ENCODE measurements around the gene WNT2. TPM values are rescaled to one million over a fixed set of nuclear protein-coding genes. Genes with fewer than 3 reads are reported as not detected.
"Not testable (repeated sequence)": the region's sequence is repeated elsewhere in the genome, so short reads cannot be mapped to it uniquely, and the experiment has no call there.

The WNT2 gene
- total RNA-seq, 1 donor from 2014 or later, result 9.0 TPM

DNA sequence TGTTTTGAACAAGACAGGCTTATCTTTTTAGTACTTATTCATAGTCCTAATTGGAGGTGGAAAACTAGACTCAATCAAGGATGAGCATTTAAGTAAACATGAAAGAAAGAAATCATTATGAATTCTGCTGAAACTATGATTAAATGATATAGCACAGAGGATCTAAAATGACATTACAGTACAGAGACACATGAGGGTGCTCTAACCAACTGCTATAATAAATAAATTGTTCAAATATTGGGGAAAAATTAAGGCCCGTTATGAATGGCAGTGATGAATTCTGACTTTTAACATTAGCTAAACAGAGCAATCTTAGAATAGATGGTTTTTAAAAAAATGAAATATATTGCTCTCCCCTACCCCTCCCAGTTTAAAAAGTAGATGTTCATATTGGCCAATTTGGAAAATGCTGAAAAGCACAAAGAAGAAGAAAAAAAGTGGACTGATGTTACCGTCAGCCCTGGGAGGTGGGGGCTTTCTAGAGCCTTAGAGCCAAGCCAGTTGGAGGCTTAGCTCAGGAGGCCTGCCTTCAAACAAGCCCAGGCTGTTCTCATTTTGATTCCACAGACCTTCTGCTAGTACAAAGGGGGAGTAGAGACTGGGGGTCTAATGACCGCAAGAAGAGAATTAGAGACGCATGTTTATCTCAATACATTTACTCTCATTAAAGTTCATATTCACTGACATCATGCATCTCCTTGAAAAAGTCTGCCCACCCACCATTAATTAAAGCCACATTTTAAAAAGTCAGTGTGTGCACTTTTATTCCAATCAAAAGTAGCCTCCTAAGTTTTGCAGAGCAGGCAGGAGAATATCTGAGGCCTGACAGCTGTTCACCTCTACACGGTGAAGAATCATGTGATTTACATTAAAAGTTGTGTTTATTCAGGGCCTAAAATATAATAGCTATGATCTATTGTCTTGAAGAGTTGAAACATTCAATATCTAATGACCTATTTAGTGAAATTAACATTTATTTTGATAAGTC, 10.0 kb downstream of the WNT2 start:
- DNase-seq (no peak), ATAC-seq (no peak)
- H3K9me3 ChIP-seq, result no peaks in the 10 kb centered on the region
- H3K36me3 ChIP-seq, result no peaks in the 10 kb centered on the region
- H3K4me1 ChIP-seq, result no peaks in the 10 kb centered on the region
- TF ChIP-seq, protein P1, sequence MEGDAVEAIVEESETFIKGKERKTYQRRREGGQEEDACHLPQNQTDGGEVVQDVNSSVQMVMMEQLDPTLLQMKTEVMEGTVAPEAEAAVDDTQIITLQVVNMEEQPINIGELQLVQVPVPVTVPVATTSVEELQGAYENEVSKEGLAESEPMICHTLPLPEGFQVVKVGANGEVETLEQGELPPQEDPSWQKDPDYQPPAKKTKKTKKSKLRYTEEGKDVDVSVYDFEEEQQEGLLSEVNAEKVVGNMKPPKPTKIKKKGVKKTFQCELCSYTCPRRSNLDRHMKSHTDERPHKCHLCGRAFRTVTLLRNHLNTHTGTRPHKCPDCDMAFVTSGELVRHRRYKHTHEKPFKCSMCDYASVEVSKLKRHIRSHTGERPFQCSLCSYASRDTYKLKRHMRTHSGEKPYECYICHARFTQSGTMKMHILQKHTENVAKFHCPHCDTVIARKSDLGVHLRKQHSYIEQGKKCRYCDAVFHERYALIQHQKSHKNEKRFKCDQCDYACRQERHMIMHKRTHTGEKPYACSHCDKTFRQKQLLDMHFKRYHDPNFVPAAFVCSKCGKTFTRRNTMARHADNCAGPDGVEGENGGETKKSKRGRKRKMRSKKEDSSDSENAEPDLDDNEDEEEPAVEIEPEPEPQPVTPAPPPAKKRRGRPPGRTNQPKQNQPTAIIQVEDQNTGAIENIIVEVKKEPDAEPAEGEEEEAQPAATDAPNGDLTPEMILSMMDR (IDR thresholded peaks at IDR 0.05), result no peak
- no peak overlapping the region for H3K4me3 ChIP-seq
- H3K27me3 ChIP-seq (ENCODE audit: low read depth), result no peaks in the 10 kb centered on the region
- intact Hi-C loops (cut with DNase I), result no loop called here
- no peak overlapping the region for H3K27ac ChIP-seq

DNA sequence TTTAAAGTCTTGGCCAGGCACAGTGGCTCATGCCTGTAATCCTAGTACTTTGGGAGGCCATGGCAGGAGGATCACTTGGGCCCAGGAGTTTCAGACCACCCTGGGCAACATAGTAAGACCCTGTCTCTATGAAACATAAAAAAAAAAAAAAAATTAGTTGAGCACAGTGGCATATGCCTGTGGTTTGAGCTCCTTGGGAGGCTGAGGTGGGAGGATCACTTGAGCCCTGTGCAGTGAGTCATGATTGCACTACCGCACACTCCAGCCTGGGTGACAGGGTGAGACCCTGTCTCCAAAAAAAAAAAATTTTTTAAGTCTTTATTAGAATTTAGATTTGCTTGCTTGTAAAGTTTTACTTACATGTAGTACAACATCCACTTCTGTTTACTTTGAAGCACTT, 14.0 kb downstream of the WNT2 start:
- ATAC-seq (no peak), DNase-seq (no peak)
- no peak overlapping the region for H3K27ac ChIP-seq
- TF ChIP-seq, protein P1 (IDR thresholded peaks at IDR 0.05), result no peak
- no peaks in the 10 kb centered on the region for H3K9me3 ChIP-seq
- H3K4me3 ChIP-seq, result no peak overlapping the region
- intact Hi-C loops (cut with DNase I), result no loop called here
- no peaks in the 10 kb centered on the region for H3K27me3 ChIP-seq (ENCODE audit: low read depth)
- no peaks in the 10 kb centered on the region for H3K4me1 ChIP-seq
- H3K36me3 ChIP-seq, result no peaks in the 10 kb centered on the region

DNA sequence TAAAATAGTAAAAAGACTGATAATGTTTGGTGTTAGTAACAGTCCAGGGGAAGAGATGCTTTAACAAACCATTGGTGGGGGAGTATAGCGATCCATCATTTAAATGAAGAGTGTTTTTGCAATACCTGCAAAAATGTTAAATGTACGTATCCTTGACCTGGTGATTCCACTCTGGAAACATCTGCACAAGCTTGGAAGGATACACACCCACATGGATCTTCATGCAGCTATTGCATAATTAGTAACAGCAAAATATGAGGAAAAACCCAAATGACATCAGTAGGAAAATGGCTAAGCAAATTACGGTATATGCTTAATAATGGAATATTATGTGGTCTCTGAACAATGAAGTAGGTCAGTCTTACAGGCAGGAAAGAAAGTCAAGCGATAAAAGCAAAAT, 20.5 kb downstream of the WNT2 start:
- intact Hi-C loops (cut with DNase I), result no loop called here
- no peaks in the 10 kb centered on the region for H3K36me3 ChIP-seq
- ATAC-seq, result no peak
- no peak for DNase-seq
- no peak overlapping the region for H3K27ac ChIP-seq
- no peaks in the 10 kb centered on the region for H3K4me1 ChIP-seq
- H3K4me3 ChIP-seq, result no peak overlapping the region
- TF ChIP-seq, protein P1 (IDR thresholded peaks at IDR 0.05), result no peak
- no peaks in the 10 kb centered on the region for H3K9me3 ChIP-seq
- no peaks in the 10 kb centered on the region for H3K27me3 ChIP-seq (ENCODE audit: low read depth)

DNA sequence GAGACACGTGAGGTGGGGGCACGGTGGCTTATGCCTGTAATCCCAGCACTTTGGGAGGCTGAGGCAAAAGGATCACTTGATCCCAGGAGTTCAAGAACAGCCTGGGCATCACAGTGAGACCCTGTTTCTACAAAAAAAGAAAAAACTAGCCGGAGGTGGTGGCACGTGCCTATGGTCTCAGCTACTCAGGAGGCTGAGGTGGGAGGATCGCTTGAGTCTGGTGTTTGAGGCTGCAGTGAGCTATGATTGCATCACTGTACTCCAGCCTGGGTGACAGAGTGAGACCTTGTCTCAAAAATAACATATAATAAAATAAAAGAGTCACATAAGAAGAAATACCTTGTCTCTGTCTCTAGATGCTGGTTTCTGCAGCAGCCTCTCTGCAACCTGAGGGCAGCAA, 22.4 kb downstream of the WNT2 start:
- H3K36me3 ChIP-seq; H3K27me3 ChIP-seq (ENCODE audit: low read depth); intact Hi-C loops (cut with DNase I); DNase-seq; H3K4me3 ChIP-seq; H3K27ac ChIP-seq; H3K9me3 ChIP-seq; H3K4me1 ChIP-seq; ATAC-seq: not testable (repeated sequence)

DNA sequence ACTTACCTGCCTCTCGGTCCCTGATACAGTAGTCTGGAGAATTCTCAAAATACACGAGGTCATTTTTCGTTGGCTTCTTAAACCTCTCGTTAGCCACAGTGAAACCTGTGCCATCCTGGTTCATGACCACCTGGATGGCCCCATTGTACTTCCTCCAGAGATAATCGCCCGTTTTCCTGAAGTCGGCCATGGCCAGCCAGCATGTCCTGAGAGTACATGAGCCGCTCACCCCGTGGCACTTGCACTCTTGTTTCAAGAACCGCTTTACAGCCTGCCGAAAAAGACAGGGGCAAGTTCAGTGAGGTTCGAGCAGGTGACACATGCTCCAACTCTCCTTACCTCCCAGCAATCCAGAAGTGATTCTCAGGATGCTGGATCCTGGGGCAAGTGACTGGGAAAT, 25.3 kb downstream of the WNT2 start:
- DNase-seq (no peak), ATAC-seq (no peak)
- no peak overlapping the region for H3K27ac ChIP-seq
- H3K4me3 ChIP-seq, result no peak overlapping the region
- TF ChIP-seq, protein P1 (IDR thresholded peaks at IDR 0.05), result no peak
- no peaks in the 10 kb centered on the region for H3K9me3 ChIP-seq
- no peaks in the 10 kb centered on the region for H3K4me1 ChIP-seq
- intact Hi-C loops (cut with DNase I), result no loop called here
- no peaks in the 10 kb centered on the region for H3K36me3 ChIP-seq
- H3K27me3 ChIP-seq (ENCODE audit: low read depth), result no peaks in the 10 kb centered on the region

DNA sequence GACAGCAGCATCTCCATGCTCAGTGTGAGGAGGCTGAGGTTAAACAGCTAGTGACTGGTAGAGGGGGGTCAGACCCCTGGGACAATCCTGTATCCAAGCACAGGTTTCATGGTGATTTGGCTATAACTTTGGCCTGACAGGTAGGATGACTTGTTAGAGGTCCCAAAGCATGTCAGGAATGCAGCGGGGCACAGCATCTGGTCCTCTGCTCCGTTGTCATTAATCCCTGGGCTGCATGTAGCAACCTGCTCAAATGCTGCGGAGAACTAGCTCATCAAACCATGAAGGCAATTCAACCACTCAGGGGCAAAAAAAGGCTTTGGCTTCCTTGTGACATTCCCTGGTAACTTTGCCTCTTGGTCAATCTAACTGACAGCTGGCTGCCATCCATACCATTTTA, 26.8 kb downstream of the WNT2 start:
- H3K9me3 ChIP-seq, result no peaks in the 10 kb centered on the region
- H3K27me3 ChIP-seq (ENCODE audit: low read depth), result no peaks in the 10 kb centered on the region
- no peak for ATAC-seq
- no peak for DNase-seq
- no peaks in the 10 kb centered on the region for H3K36me3 ChIP-seq
- no peak overlapping the region for H3K27ac ChIP-seq
- intact Hi-C loops (cut with DNase I), result no loop called here
- no peak overlapping the region for H3K4me3 ChIP-seq
- H3K4me1 ChIP-seq, result no peaks in the 10 kb centered on the region
- TF ChIP-seq, protein P1 (IDR thresholded peaks at IDR 0.05), result no peak
